Measurements from ENCODE around the gene CLHC1.
"Not testable (repeated sequence)": the region's sequence is repeated elsewhere in the genome, so short reads cannot be mapped to it uniquely, and the experiment has no call there.

DNA sequence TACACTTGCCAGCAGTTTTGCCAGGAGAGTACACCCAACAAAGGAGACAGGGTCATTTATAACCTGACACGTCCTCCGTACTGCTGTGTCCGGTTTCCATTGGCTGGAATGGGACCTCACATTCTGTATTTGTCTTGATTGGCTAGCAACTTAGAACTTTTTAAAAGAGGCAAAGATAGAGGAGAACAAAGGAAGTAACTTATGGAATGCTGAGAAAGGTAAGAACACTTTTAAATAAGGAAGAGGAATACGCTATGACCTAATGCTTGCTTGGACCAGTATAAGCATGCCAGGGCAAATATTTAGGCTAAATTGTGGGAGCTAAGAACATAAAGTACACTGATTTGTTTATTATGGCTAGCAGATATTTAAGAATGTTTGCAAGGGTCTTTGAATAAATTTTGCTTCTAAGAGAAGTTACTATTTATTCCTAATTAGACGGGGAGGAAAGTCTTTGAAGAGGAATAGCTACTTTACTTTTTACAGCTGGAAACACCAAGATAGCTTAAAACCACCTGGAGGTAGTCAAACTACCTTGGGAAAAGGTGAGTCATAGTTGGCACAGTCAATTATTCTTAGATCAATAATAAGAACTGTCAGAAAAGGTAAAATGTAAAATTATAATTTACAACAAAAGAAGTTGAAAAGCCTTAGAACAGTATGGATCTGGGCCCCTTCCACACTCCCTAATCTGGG lies 48.9 kb upstream of the CLHC1 start:
- TF ChIP-seq, protein P1, sequence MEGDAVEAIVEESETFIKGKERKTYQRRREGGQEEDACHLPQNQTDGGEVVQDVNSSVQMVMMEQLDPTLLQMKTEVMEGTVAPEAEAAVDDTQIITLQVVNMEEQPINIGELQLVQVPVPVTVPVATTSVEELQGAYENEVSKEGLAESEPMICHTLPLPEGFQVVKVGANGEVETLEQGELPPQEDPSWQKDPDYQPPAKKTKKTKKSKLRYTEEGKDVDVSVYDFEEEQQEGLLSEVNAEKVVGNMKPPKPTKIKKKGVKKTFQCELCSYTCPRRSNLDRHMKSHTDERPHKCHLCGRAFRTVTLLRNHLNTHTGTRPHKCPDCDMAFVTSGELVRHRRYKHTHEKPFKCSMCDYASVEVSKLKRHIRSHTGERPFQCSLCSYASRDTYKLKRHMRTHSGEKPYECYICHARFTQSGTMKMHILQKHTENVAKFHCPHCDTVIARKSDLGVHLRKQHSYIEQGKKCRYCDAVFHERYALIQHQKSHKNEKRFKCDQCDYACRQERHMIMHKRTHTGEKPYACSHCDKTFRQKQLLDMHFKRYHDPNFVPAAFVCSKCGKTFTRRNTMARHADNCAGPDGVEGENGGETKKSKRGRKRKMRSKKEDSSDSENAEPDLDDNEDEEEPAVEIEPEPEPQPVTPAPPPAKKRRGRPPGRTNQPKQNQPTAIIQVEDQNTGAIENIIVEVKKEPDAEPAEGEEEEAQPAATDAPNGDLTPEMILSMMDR (IDR thresholded peaks at IDR 0.05) = not testable (repeated sequence)
- TF ChIP-seq EZH2 (IDR thresholded peaks at IDR 0.05; ENCODE audit: borderline replicate concordance, insufficient read depth, low read depth, low read length, poor library complexity, severe bottlenecking) = not testable (repeated sequence)

Data from B cell (primary cell).